ENCODE data around the gene IGSF21.

IGSF21 gene

GRCh38 chr1:18093646-18094045 lies 14.0 kb upstream of the IGSF21 start:
- TF ChIP-seq FOXM1 (IDR thresholded peaks at IDR 0.05; ENCODE audit: borderline replicate concordance, low read depth) (no peak), YY1 (IDR thresholded peaks at IDR 0.05; ENCODE audit: low read depth) (no peak), USF1 (IDR thresholded peaks at IDR 0.05) (no peak), MAX (IDR thresholded peaks at IDR 0.05) (no peak), TEAD4 (IDR thresholded peaks at IDR 0.05) (no peak)

- no peak for TF ChIP-seq YY1 (IDR thresholded peaks at IDR 0.05; ENCODE audit: low read depth)
- no peak for TF ChIP-seq ZBTB7A (IDR thresholded peaks at IDR 0.05; ENCODE audit: low read depth)
- no peak for TF ChIP-seq NFIC (IDR thresholded peaks at IDR 0.05)
- no peak for TF ChIP-seq CEBPB (IDR thresholded peaks at IDR 0.05)
- TF ChIP-seq REST (IDR thresholded peaks at IDR 0.05; ENCODE audit: low read depth): no peak
- no peak for TF ChIP-seq CREB1 (IDR thresholded peaks at IDR 0.05; ENCODE audit: low read depth)
- TF ChIP-seq TAF1 (IDR thresholded peaks at IDR 0.05; ENCODE audit: low read depth): no peak
- no peak for TF ChIP-seq MAX (IDR thresholded peaks at IDR 0.05)
- TF ChIP-seq EP300 (IDR thresholded peaks at IDR 0.05; ENCODE audit: borderline replicate concordance): no peak
- TF ChIP-seq EGR1 (IDR thresholded peaks at IDR 0.05): no peak
- TF ChIP-seq FOXM1 (IDR thresholded peaks at IDR 0.05; ENCODE audit: borderline replicate concordance, low read depth): no peak
- TF ChIP-seq USF1 (IDR thresholded peaks at IDR 0.05): no peak
- no peak for TF ChIP-seq TEAD4 (IDR thresholded peaks at IDR 0.05)
- TF ChIP-seq TCF12 (IDR thresholded peaks at IDR 0.05; ENCODE audit: low read depth): no peak
- no peak for TF ChIP-seq RAD21 (IDR thresholded peaks at IDR 0.05; ENCODE audit: low read depth)
Observed at GRCh38 chr1:18094096-18094495, 13.5 kb upstream of the IGSF21 start.

- TF ChIP-seq YY1 (IDR thresholded peaks at IDR 0.05; ENCODE audit: low read depth) (no peak), ZBTB7A (IDR thresholded peaks at IDR 0.05; ENCODE audit: low read depth) (no peak), RAD21 (IDR thresholded peaks at IDR 0.05; ENCODE audit: low read depth) (no peak), FOXM1 (IDR thresholded peaks at IDR 0.05; ENCODE audit: borderline replicate concordance, low read depth) (no peak), TCF12 (IDR thresholded peaks at IDR 0.05; ENCODE audit: low read depth) (no peak)
Observed at GRCh38 chr1:18097206-18097605, 10.4 kb upstream of the IGSF21 start.

GRCh38 chr1:18099026-18099425 lies 8.6 kb upstream of the IGSF21 start:
- no peak for TF ChIP-seq REST (IDR thresholded peaks at IDR 0.05; ENCODE audit: low read depth)
- no peak for TF ChIP-seq TAF1 (IDR thresholded peaks at IDR 0.05; ENCODE audit: low read depth)
- TF ChIP-seq TCF12 (IDR thresholded peaks at IDR 0.05; ENCODE audit: low read depth): no peak
- no peak for TF ChIP-seq YY1 (IDR thresholded peaks at IDR 0.05; ENCODE audit: low read depth)
- TF ChIP-seq EP300 (IDR thresholded peaks at IDR 0.05; ENCODE audit: borderline replicate concordance): no peak
- TF ChIP-seq CEBPB (IDR thresholded peaks at IDR 0.05): no peak
- TF ChIP-seq RAD21 (IDR thresholded peaks at IDR 0.05; ENCODE audit: low read depth): no peak
- TF ChIP-seq EGR1 (IDR thresholded peaks at IDR 0.05): no peak
- TF ChIP-seq CREB1 (IDR thresholded peaks at IDR 0.05; ENCODE audit: low read depth): no peak
- TF ChIP-seq ZBTB7A (IDR thresholded peaks at IDR 0.05; ENCODE audit: low read depth): no peak
- TF ChIP-seq NFIC (IDR thresholded peaks at IDR 0.05): no peak
- no peak for TF ChIP-seq TEAD4 (IDR thresholded peaks at IDR 0.05)
- TF ChIP-seq MAX (IDR thresholded peaks at IDR 0.05): no peak
- no peak for TF ChIP-seq FOXM1 (IDR thresholded peaks at IDR 0.05; ENCODE audit: borderline replicate concordance, low read depth)
- no peak for TF ChIP-seq USF1 (IDR thresholded peaks at IDR 0.05)

GRCh38 chr1:18100060-18100459 lies 7.5 kb upstream of the IGSF21 start:
- TF ChIP-seq TEAD4 (IDR thresholded peaks at IDR 0.05) (no peak), RAD21 (IDR thresholded peaks at IDR 0.05; ENCODE audit: low read depth) (no peak), CREB1 (IDR thresholded peaks at IDR 0.05; ENCODE audit: low read depth) (no peak), CEBPB (IDR thresholded peaks at IDR 0.05) (no peak), USF1 (IDR thresholded peaks at IDR 0.05) (peak; percentile 29; the same call in 1 of the 2 replicates)

All from Ishikawa (cell line).